MCF 10A (cell line): ENCODE data around the gene DNAJC10. TPM values are rescaled to one million over a fixed set of nuclear protein-coding genes. Genes with fewer than 3 reads are reported as not detected.
A peak's percentile ranks its signal among the peaks of the same experiment; 100 is the strongest.

Source experiments
- BruUV-seq: library from RNA; stranded (reverse); fragments of 400-500 nt; replicated peaks from 2 replicates; lab custom pipeline; 2021; lab: Mats Ljungman, UMichigan
- CTCF ChIA-PET: fragments of 300-600 bp; sonication (Branson Sonifier 250); formaldehyde crosslinking; extraction: SDS; loops from one replicate; lab custom pipeline; 2021; ENCODE audit warnings: antibody characterized with exemption, inconsistent platforms; lab: Yijun Ruan, JAX
- POLR2A ChIA-PET: fragments of 300-600, 350-650 bp; sonication (Branson Sonifier 250); formaldehyde crosslinking; extraction: SDS; loops from one replicate; lab custom pipeline; 2020; ENCODE audit warnings: antibody characterized with exemption, inconsistent platforms; lab: Yijun Ruan, JAX
- DNase-seq: peaks from one replicate; pipeline ENCODE4 v3.0.0-alpha.2; 2018; ENCODE audit not compliant: unreplicated experiment
- H3K27ac Mint-ChIP-seq: one replicate; pipeline ENCODE4 v1.8.0; 2022; ENCODE audit warnings: mild to moderate bottlenecking, low read depth, mixed read lengths; ENCODE audit not compliant: unreplicated experiment
- H3K27me3 Mint-ChIP-seq: one replicate; pipeline ENCODE4 v1.8.0; 2022; ENCODE audit warnings: mixed read lengths; ENCODE audit not compliant: insufficient read depth, unreplicated experiment
- H3K36me3 Mint-ChIP-seq: one replicate; pipeline ENCODE4 v1.8.0; 2022; ENCODE audit warnings: mild to moderate bottlenecking, moderate library complexity, mixed read lengths; ENCODE audit not compliant: insufficient read depth, unreplicated experiment
- H3K4me1 Mint-ChIP-seq: one replicate; pipeline ENCODE4 v1.8.0; 2022; ENCODE audit warnings: mixed read lengths; ENCODE audit not compliant: insufficient read depth, unreplicated experiment
- H3K4me3 Mint-ChIP-seq: one replicate; pipeline ENCODE4 v1.8.0; 2022; ENCODE audit warnings: mild to moderate bottlenecking, moderate library complexity, mixed read lengths; ENCODE audit not compliant: unreplicated experiment
- H3K9me3 Mint-ChIP-seq: one replicate; pipeline ENCODE4 v1.8.0; 2022; ENCODE audit warnings: mixed read lengths; ENCODE audit not compliant: unreplicated experiment
- intact Hi-C: fragments of 100-400 bp; cut with micrococcal nuclease; formaldehyde crosslinking; loops from 2 replicates; pipeline ENCODE4 v1.14.1; 2022
- total RNA-seq: library from RNA; stranded (reverse); gene quantifications from 2 replicates; pipeline ENCODE4 v1.2.3, GENCODE V29; 2022
- TF ChIP-seq, protein P1 (sequence below): fragments of 200-600 bp; IDR thresholded peaks from one replicate; pipeline ENCODE4 v1.8.0; 2022; ENCODE audit warnings: antibody characterized with exemption, mild to moderate bottlenecking; ENCODE audit not compliant: unreplicated experiment

DNAJC10 gene
- total RNA-seq, 1 experiment from 2014 or later, result 204 TPM

DNA sequence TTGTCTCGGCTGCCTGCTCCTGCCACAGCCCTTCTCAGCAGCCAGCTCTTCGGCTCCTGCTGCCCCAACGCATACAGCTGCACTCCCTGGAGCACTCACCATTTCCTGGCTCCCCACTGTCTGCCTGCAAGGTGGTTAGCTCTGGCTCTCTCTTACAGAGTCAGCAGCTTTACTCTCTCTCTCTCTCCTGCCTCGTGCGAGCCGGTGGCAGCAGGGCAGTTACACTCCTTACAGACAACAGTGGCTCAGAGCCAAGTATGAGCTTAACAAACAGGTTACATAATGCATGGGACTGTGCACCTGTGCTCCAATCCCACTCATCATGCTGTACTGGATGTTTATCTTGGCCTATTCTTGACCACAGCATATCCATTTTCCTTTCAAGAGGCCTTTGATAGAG, 47.4 kb upstream of the DNAJC10 start:
- peak; percentile 80 for DNase-seq
- peaks cover 9% of the 10 kb centered on the region for H3K4me1 Mint-ChIP-seq
- H3K27me3 Mint-ChIP-seq, result no peaks in the 10 kb centered on the region
- H3K36me3 Mint-ChIP-seq, result no peaks in the 10 kb centered on the region
- H3K27ac Mint-ChIP-seq, result no peak overlapping the region
- no peaks in the 10 kb centered on the region for H3K9me3 Mint-ChIP-seq
- H3K4me3 Mint-ChIP-seq, result no peak overlapping the region
- ChIA-PET CTCF (interaction anchor here (0.8 to 1.0 kb wide), 2 partner anchors 54 to 567 kb away, joined by 3 to 4 read pairs; no protein-coding TSS in a partner anchor), POLR2A (interaction anchor here (1.2 kb wide), 1 partner anchor 49 kb away, joined by 5 read pairs; no protein-coding TSS in a partner anchor)
- no TSS peak for BruUV-seq
- intact Hi-C loops, result loop anchor here (5.0 kb wide), 1 partner anchor 424 kb away; no protein-coding TSS in a partner anchor
- TF ChIP-seq, protein P1, sequence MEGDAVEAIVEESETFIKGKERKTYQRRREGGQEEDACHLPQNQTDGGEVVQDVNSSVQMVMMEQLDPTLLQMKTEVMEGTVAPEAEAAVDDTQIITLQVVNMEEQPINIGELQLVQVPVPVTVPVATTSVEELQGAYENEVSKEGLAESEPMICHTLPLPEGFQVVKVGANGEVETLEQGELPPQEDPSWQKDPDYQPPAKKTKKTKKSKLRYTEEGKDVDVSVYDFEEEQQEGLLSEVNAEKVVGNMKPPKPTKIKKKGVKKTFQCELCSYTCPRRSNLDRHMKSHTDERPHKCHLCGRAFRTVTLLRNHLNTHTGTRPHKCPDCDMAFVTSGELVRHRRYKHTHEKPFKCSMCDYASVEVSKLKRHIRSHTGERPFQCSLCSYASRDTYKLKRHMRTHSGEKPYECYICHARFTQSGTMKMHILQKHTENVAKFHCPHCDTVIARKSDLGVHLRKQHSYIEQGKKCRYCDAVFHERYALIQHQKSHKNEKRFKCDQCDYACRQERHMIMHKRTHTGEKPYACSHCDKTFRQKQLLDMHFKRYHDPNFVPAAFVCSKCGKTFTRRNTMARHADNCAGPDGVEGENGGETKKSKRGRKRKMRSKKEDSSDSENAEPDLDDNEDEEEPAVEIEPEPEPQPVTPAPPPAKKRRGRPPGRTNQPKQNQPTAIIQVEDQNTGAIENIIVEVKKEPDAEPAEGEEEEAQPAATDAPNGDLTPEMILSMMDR, result no peak

DNA sequence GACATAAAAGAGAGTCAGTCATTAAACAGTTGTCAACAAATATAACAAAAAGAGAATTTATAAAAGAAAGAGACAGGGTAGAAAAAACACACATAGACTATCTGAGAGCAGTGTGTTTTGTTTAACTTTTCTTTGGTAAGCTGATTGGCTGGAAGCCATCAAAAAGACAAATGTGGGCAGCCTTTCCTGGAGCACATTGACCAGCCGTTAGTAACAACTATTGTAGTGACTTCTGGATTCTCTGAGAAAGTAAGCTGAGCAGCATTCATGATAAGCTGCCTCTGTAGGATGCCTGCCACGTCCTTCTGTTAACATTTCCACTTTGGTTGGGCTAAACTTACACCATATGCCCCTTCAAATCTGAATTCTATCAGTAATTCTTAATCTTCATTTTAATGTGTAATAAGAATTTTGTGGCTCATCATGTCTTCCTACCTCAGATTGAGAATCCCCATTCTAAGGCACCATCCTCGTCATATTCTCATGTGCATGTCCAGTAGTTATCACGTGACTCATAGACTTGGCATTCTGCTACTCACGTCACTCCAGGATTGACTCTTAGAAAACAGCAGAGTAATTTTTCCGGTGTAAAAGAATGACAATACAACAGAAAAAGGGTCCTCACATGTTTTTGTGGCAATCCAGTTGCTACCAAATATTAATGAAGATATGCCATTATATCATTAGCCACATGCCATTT, 43.4 kb upstream of the DNAJC10 start:
- Mint-ChIP-seq H3K27me3 (no peaks in the 10 kb centered on the region), H3K4me3 (no peak overlapping the region), H3K36me3 (no peaks in the 10 kb centered on the region), H3K4me1 (peaks cover 9% of the 10 kb centered on the region), H3K9me3 (peaks cover 6% of the 10 kb centered on the region), H3K27ac (no peak overlapping the region)
- no TSS peak for BruUV-seq
- intact Hi-C loops, result no loop called here
- POLR2A ChIA-PET, result interaction anchor here (0.6 kb wide), 1 partner anchor 26 kb away, joined by 3 read pairs; no protein-coding TSS in a partner anchor
- TF ChIP-seq, protein P1, result no peak
- peak; percentile 37 for DNase-seq
- CTCF ChIA-PET, result interaction anchor here (0.6 kb wide), 1 partner anchor 658 kb away, joined by 3 read pairs; no protein-coding TSS in a partner anchor

DNA sequence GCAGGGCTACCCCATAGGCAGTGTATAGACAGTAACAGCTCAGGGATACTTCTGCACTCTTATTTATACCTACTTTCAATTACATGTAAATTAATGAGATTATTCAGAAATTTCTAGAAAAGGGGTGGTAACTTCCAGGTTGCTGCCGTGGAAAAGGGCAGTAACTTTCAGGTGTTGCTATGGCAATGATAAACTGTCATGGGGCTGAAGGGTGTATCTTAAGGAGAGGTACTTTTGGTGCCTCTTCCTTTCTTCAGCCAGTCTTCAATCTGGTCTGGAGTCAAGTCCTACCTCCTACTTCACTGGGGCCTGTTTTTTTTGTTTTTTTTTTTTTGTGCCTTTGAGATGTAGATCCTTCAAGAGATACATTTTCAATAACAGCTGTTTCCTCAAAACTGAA, 35.2 kb upstream of the DNAJC10 start:
- peaks cover 5% of the 10 kb centered on the region for H3K4me1 Mint-ChIP-seq
- H3K4me3 Mint-ChIP-seq, result no peak overlapping the region
- no peaks in the 10 kb centered on the region for H3K27me3 Mint-ChIP-seq
- no peaks in the 10 kb centered on the region for H3K36me3 Mint-ChIP-seq
- intact Hi-C loops, result no loop called here
- H3K27ac Mint-ChIP-seq, result no peak overlapping the region
- CTCF ChIA-PET, result interaction anchor here (0.7 kb wide), 1 partner anchor 594 kb away, joined by 3 read pairs; no protein-coding TSS in a partner anchor
- POLR2A ChIA-PET, result no interaction called here
- no peak for DNase-seq
- H3K9me3 Mint-ChIP-seq, result no peaks in the 10 kb centered on the region
- TF ChIP-seq, protein P1, result no peak
- BruUV-seq, result no TSS peak

DNA sequence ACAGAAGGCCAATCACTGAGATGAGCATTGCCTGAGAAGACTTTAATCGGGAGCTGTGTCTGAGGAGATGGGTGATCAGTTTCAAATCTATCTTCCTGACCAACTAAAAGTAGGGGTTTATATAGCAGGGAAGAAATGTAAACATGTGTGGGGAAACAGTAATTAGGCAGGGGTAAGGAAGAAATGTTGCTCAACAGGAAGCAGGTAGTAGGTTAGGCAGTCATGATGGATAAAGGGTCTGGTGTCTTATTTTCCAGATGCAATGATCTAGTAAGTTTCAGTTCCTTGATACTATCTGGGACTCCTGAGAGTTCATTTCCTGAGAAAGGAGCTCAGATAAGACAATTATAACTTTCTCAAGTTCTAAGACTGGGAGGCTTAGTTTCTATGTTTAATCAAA, 33.8 kb upstream of the DNAJC10 start:
- Mint-ChIP-seq H3K36me3 (no peaks in the 10 kb centered on the region), H3K4me1 (peaks cover 5% of the 10 kb centered on the region), H3K27me3 (no peaks in the 10 kb centered on the region), H3K27ac (no peak overlapping the region), H3K4me3 (no peak overlapping the region), H3K9me3 (no peaks in the 10 kb centered on the region)
- CTCF ChIA-PET, result no interaction called here
- no TSS peak for BruUV-seq
- POLR2A ChIA-PET, result no interaction called here
- TF ChIP-seq, protein P1, result no peak
- intact Hi-C loops, result no loop called here
- DNase-seq, result no peak
